LNCAP (cell line): ENCODE data around the gene MPP7.

ENCODE experiments used
- CTCF ChIP-seq: fragments of 450-650 bp; IDR thresholded peaks from 2 replicates; pipeline ENCODE4 v1.5.1; 2017; ENCODE audit warnings: mild to moderate bottlenecking

Gene MPP7

GRCh38 chr10:28266449-28267224 lies 36.2 kb downstream of the MPP7 start:
- TF ChIP-seq CTCF, result no peak

- TF ChIP-seq CTCF, result no peak
Measured at GRCh38 chr10:28263136-28263857, 39.6 kb downstream of the MPP7 start.

- TF ChIP-seq CTCF, result no peak
Measured at GRCh38 chr10:28256776-28257175, 46.1 kb downstream of the MPP7 start.

- TF ChIP-seq CTCF, result no peak
Measured at GRCh38 chr10:28254290-28254985, 48.4 kb downstream of the MPP7 start.

- TF ChIP-seq CTCF, result no peak
Measured at GRCh38 chr10:28253169-28253785, 49.6 kb downstream of the MPP7 start.
